Stimulated activated CD4-positive, alpha-beta T cell treated with anti-CD3 and anti-CD28 coated beads, Interleukin-4, amount 100 ng/mL, for 4 hours (primary cell): ENCODE results near the gene GOLGA7B.

ENCODE experiments used
- DNase-seq, 2 experiments: peaks; one replicate each; pipeline ENCODE4 v3.0.0-alpha.2; 2020

GOLGA7B gene

DNA sequence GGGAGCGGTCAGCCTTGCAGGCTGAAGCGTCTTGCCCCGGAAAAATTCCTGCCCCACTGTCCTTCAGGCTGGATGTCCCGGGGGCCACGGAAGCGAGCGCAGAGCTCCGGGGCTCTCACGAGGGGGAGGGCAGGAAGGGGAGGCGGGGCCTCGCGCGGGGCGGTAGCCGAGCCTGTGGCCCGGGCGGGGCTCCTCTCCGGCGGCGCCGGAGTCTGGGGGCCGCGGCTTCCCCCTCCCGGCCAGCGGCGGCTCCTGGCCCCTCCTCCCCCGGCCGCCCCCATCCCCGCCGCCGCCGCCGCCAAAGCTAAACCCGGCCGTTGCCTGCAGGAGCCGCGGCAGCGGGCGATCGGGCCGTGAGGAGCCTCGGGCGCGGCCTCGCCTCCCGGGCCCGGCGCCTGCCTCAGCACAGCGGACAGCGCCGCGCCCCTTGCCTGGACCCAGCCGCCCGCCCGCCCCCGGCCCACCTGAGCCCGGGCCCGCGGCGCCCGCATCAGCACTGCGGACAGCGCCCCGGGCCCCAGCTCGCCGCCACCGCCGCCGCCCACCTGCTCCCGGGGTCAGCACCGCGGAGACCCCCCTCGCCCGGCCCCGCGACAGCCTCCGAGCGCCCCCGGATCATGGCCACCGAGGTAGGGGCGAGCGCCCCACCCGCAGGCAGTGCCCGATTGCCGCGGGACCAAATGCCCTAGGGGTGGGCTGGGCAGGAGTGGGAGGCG lies at the start of gene GOLGA7B:
Gene GOLGA7B (plus strand): TSS at position 157 of the 716 bp plus-strand sequence. CDS start 461 bp downstream, at position 618.
- peak; percentile 52 to 62 for DNase-seq

DNA sequence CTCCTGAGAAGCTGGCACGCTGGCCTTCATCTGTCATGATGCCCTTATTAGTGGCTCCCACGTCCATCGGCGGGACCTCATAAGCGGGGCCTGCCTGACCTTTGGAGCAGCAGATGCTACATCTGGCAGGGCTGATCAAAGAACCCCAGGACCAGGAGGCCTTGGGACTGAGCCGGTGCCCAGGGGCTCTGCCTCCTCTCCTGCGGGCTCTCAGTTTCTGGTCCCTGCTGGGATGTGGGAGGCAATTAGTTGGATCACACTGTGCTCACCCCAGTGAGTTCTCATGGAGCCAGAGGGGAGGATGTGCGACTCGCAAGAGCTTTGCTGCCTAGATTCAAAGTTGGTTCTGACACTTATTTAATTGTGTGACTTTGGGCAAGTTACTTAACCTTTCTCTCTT lies 49.2 kb upstream of the GOLGA7B start:
- DNase-seq: no peak

DNA sequence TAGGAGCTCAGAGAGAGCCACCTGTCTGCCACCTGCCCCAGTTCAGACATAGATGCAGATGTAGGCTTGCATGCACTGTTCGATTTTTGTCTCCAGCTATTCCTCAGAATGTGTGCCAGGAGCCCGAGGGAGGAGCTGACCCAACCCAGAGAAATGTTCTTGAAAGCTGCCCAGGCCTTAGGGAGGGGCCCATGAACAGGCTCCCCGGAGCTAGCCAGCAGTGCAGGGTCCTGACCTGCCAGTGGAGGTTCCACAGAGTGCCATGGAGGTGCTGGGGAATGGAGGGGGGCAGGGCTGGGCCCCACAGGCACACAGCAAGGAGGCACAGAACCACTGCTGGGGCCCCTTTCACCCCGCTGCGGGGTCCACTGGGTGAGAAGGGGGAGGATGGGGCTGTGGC lies 48.2 kb upstream of the GOLGA7B start:
- DNase-seq: no peak

DNA sequence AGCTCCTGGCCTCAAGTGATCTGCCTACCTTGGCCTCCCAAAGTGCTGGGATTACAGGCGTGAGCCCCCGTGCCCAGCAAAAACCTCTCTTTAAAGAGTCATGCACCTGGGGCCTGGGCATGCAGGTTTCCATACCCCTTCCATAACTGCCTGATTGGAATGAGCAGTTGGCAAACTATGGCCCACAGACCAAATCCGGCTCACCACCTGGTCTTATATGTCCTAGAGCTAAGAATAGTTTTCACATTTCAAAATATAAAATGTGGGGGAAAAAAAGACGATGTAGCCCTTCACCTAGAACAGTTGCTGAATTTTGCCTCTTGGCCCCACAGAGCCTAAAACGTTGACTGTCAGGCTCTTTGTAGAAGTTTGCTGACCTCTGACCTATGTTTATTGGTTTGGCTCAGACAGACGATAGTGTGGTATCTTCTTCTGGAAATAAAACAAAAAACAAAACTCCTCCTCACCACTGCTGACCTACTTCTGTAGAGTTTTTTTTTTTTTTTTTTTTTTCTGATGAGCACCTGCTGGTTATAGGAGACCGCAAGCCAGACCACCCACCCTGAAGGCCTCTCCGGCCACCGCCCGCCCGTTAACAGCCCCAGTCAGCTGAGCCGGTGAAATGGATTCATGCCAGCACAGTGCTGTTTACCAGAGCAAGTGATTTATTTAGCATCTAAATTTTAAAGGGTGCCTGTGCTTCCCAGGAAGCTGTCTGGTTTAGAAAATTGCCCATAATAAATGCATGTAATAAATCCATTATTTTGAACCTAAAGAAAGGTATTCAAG lies 44.4 kb upstream of the GOLGA7B start:
- DNase-seq: no peak

DNA sequence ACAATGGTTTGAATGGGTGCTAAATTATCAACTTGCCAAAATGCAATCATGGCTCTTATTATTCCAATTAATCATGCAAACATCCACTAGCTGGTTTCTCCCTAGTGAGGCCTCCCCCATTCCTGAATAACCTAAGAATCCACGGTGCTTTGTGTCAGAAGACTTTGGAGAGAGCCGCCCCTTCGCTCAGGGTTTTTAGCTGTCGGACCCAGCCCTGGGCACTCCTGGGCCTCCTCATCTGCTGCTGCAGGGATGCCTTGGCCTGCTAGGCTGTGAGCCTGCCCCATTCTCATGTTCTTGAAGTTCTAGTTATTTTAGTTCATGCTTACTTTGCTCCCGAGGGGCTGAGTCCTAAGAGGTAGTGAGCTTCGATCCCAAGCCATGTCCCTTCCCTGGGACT lies 43.7 kb upstream of the GOLGA7B start:
- no peak for DNase-seq

DNA sequence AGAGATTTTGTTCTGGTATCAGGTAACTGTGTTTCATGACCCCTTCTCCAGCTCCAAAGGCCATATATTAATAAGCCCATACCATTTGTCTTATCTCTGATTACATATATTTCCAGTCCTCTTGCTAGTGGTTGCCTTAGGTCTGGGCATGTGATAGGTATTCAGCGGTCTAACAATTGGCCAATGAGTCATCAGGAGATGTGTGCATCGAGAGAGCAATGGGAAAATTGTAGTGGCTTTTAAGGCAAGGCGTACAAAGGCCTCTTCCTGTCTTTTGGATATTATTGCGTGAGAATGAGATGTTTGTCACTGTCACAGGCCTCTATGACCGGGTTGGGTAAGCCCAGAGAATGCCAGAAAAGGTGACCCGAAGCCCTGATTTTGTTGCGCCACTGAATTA lies 39.2 kb upstream of the GOLGA7B start:
- no peak for DNase-seq

DNA sequence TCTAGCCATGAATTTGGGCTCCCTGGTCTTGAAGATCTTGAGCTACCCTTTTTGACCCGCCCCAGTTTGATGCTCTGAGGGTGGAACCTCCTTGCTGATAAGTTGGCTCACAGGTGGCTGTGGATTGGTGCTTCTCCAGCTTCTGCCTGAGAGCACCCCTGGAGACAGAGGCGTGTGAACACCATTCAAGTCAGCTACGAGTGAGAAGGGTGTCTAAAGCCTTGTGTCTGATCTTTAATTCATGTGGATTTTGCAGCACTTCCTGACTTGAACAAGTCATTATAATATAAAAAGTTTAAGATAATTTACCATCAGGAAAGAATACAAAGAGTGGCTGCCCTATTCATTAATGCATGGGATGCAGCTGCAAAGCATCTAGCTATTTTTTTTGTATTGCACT lies 37.7 kb upstream of the GOLGA7B start:
- no peak for DNase-seq

DNA sequence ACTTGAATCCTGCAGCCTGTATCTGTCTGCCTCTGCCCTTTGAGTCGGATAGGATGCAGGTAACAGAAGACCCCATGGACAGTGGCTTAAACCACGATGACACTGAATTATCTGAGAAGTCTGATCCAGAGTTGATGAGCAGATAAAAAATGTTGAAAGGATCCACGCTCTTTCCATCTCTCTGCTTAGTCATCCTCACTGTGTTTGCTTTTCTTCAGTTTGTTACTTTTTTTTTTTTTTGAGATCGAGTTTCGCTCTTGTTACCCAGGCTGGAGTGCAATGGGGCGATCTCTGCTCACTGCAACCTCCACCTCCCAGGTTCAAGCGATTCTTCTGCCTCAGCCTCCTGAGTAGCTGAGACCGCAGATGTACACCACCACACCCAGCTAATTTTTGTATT lies 36.9 kb upstream of the GOLGA7B start:
- no peak for DNase-seq

DNA sequence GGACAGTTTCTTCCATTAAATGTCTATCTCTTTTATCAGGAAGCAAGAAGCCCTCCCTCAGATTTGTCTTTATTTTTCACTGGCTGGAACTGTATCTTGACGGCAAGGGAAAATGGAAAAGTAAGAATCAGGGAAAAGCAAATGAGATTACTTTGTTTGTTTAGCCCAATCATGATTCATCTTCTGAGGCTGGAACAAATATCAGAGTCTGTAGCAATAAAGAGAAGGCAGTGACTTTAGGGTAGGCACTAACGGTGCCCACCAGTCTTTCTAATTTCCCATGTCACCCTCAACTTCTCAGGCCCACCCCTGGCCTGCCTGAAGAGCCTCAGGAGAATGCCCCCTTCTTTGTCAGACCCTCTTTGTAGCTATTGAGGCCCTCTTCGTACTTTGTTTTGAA lies 36.3 kb upstream of the GOLGA7B start:
- DNase-seq: no peak

DNA sequence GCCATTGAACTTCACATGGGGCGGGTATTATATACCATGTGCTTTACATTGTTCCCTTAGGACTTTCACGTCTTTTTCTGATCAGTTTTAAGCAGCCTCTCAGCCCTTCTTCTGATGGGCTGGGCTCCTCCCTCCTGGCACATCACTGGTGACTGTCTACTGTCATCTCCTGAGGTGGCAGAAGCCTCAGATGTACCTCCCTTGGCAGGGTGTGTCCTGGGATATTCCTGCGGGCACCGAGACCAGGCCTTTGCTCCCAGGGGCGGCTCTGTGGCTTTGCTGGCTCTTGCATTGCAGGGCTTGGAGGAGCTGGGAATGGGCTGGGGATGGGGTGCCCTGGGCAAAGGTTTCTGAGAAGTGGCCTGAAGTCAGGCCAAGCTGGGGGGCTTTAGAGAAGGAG lies 34.6 kb upstream of the GOLGA7B start:
- no peak for DNase-seq

DNA sequence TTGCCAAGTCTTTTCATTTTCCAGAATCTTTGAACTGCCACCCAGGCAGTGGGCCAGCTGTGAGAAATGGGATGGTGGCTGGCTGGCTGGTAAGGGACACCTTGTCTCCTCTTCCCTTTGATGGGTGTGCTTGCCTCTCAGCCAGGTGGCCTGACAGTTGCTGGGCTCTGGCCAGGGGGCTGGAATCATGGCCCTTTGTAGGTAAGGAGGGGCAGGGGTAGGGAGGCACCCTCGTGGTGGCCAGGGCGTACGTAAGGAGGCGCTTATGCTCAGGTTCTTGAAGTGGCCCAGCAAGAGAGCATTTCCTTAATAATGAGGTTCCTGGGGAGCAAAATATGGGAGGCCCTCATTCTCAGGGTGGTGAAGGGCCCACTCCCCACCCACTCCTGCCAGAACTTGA lies 33.0 kb upstream of the GOLGA7B start:
- no peak for DNase-seq

DNA sequence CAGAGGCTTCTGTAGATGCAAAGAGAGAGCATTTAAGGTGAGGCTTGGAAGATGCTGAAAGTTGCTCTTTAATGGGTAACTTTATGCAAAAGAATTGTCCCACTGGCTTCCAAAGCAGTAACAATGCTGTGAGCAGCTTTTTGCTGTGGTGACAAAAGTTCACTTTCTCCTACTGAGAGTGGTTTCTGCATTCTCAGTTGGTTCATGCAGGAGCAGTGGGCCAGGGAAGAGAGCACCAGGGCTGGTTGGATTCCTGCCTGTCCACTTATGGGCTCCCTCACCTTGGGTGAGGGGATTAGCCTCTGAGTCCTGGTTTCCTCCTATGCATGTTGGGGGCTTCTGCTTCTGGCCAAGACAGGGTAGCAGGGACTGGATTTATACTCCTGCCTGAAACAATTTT lies 31.1 kb upstream of the GOLGA7B start:
- no peak for DNase-seq

DNA sequence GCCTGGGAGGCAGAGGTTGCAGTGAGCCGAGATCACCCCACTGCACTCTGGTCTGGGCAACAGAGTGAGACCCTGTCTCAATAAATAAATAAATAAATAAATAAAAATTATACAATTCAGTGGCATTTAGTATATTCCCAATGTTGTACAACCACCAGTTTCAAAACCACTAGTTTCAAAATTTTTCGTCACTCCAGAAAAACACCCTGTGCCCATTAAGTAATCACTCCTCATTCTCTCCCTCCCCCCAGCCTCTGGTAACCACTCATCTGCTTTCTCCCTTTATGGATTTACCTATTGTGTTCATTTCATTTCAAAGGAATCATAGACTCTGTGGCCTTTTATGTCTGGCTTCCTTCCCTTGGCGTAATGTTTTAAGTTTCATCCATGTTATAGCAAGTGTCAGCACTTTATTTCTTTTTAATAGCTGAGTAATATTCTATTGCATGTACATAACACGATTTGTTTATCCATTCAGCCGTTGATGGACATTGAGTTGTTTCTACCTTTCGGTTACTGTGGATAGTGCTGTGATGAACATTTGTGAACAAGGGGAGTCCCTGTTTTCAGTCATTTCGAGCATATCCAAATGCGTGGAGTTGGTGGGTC lies 29.4 kb upstream of the GOLGA7B start:
- DNase-seq: no peak

DNA sequence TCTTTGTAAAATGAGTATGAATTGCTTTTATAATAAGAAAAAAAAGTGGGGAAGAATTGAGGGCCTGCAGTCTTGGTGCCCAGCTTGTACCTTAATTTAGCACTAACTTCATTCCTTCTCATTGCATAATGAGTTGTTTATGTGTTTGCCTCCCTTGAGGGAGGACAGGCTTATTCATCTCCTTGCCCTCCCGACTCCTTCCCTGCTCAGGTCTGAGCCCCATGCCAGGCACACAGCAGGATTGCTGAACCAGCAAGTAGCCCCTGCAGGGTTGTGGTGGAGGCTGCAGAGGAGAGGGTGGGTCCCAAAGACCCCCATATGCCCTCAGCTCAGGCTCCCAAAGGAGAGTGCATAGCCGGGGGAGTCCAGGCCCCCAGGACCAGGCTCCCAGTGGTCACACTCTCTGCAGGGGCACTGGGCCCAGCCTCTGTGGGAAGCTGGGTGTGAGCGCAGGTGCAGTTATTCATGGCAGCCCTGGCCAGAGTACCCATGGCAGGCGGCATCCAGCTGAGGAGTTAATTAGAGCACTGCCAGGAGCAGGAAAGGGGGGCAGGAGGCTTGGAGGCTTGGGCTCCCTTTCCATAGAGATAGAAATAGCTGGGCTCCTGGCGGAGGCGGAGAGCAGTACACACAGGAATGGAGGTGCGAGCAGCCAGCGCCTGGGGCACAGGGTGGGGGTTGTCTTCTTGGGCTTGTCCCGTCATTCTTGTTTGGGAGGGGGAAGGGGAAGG lies 28.2 kb upstream of the GOLGA7B start:
- DNase-seq: no peak

DNA sequence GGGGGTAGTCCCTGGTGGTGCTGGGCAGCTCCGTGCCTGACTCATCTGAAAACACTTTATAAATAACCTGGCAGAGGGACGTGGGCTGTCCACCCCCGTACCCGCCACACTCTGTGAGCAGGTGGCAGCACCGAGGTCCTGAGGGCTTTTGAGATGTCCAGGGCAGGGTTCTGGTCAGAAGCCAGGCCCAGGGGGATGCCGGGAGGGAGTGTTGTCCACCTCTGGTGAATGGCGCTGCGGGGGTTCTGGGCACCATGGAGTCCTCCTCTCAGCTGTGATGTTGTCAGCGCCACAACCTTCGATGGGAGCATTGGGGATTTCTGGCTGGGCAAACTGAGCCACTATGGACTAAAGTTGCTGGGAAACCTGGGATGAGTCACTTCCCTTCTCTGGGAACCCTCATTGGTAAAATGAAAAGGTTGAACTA lies 27.4 kb upstream of the GOLGA7B start:
- DNase-seq: no peak

DNA sequence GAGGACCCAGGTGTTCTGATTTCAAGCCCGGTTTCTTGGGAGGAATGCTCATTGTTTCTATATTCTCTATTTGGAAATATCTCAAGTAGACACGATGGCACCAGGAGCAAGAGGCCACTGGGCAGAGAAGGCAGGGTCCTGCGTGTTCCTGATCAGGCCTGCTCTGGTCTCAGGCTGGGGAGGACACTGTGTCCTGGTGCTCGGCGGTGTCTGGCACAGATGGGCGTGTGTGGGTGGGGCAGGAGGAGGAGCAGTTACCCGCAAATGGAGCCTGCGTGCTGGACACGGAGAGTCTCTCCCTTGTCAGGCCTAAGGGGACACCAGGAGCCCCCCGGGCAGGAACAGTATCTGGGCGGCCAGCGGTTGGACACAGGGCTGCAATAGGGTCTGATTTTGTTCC lies 25.9 kb upstream of the GOLGA7B start:
- no peak for DNase-seq

DNA sequence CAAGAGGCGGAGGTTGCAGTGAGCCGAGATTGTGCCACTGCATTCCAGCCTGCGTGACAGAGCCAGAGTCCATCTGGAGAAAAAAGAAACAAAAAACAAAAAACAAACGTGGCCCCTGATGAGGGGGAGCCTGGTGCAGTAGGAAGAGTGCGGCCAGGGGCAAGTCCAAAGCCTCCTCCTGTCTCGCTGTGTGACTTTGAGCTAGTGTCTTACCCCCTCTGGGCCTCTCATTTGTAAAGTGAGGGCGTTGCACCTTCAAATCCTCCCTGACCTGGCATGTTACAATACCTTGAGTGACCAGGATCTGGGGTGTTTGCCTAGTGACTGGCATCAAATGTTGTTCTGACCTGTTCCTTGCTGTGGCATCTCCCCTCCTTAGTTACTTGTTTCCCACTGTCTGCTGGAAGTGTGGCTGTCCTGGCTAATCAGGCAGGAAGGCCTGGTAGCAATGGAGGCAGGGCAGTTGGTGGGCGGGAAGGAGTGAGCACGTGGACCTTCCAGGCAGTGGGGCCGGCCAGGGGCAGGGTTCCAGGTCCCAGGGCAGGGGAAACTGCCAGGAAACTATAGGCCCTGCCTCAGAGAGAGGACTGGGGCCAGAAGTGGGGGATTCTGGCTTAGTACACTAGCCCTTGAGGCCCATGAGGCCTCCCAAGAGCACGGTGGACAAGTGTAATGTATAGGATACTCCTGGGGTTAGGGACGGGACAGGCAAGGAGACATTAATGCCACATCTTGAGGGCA lies 24.5 kb upstream of the GOLGA7B start:
- DNase-seq: no peak

DNA sequence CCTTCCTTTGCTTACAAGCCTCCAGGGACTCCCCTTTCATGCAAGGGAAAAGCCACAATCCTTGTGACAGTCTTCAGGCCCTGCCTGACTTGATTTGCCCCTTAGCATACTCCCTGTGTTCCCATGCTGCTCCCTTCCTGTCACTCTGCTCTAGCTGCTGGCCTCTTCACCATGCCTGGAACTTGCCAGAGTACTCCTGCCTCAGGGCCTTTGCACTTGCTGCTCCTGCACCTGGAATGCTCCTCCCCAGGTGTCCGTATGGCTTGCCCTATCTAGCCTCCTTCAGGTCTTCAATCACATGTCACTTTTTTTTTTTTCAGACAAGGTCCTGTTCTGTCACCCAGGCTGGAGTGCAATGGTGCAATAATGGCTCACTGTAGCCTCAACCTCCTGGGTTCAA lies 22.8 kb upstream of the GOLGA7B start:
- no peak for DNase-seq

DNA sequence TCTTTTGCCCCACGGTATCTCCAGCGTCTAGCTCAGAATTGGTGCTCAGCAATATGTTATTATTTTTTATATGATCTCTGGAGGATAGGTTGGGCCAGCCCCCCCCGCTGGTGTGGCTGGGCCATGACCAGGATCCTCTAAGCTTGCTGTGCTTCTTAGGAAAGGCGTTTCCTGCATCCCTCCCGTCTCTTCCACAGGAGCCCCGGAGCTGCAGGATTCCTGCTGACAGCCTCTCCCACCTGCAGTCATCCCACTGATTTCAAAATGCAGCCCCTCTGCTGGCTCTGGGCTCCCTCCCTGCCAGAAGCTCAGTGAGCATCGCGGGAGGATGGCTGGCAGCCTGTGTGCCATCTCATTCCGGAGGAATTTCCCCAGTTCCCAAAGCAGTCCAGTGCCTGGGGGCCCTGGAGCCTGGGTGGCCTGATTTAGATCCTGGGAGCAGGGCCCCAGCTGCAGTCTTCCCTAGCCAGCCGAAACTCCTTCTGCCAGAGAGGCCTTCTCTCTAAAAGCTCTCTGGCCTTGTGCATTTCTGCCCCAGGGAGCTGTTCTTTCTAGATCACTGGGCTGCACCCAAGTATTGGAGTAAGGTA lies 21.8 kb upstream of the GOLGA7B start:
- no peak for DNase-seq

DNA sequence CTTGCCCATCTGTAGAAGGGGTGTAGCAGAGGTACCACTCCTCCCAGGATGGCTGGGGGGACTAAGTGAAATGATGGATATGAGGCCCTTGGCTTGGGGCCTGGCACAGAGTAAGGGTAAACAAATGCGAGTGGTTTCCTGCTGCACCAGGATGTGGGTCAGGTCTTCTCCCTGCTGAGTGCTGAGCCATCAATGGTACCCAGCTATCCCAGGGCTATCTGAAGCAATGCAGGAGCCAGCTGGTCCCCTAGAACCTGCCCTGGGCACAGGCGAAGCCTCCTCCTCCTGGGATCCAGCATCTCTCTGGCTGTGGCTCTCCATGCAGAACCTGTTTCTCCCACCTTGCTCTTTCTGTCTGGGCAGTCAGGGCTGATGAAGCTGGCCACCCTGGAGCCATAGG lies 20.9 kb upstream of the GOLGA7B start:
- no peak for DNase-seq

DNA sequence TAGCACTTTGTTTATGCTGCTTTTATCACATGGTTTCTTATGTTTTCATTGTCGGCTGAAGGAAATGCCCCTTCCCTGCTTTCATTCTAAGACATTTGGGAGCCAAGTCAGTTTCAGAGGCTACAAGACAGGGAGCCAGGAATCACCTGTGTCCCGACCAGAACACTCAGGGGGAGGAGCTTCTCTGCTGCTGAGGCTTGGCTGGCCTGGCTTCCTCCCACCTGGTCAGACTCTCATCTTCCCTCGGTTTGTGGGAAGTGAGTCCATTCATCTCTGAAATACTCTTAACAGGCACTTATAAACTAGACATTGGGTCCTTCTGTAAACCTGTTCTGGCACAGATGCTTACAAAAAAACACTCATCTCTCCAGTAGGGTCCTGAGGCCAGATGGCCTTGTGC lies 19.6 kb upstream of the GOLGA7B start:
- DNase-seq: no peak

DNA sequence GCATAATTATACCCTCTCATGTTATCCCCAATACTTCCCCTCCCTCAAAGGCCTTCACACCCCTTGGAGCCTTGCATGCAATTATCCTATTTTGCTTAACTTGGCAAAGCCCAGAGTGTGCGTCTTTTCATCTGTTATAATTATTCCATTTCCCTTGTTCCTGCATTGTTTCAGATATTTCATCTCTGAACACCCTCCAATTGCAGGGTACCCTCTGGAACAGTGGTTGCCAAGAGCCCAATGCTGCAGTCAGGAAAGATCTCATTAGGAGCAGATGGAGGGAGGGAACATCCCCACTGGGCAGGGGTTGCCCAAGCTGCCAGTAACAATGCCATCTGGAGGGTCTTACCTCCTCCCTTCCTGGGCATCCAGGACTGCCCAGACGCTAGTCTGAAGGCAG lies 18.4 kb upstream of the GOLGA7B start:
- no peak for DNase-seq
